B cell (primary cell): ENCODE data around the gene CYREN. TPM values are rescaled to one million over a fixed set of nuclear protein-coding genes. Genes with fewer than 3 reads are reported as not detected.

Experiments
- ATAC-seq: fragments of 200-7000 bp; cut with Tn5 transposase; one replicate; pipeline ENCODE4 v1.10.0; 2021; ENCODE audit warnings: low read depth, mild to moderate bottlenecking, moderate number of reproducible peaks, moderate library complexity
- CTCF ChIA-PET: fragments of 350-600 bp; sonication (Branson Sonifier 250); formaldehyde crosslinking; loops from one replicate; lab custom pipeline; 2021; ENCODE audit warnings: antibody characterized with exemption, inconsistent platforms; lab: Charles Lee
- POLR2A ChIA-PET: fragments of 350-600 bp; sonication (Branson Sonifier 250); formaldehyde crosslinking; loops from one replicate; lab custom pipeline; 2021; ENCODE audit warnings: antibody characterized with exemption; lab: Charles Lee
- DNase-seq: peaks from one replicate; pipeline ENCODE4 v3.0.0; 2013
- H2AFZ ChIP-seq: 2 replicates; pipeline ENCODE4 v1.6.1; 2012; ENCODE audit warnings: mild to moderate bottlenecking, low read depth, low read length; ENCODE audit not compliant: insufficient read depth, poor library complexity, severe bottlenecking
- H3K27ac ChIP-seq, 2 donors: 1 replicate in 1 of 2; 2 replicates in 1 of 2; pipeline ENCODE4 v1.5.1; 2012 to 2013; ENCODE audit warnings: low read length in 2 of 2, mild to moderate bottlenecking in 2 of 2, moderate library complexity in 1 of 2
- H3K27me3 ChIP-seq, 4 experiments: fragments of 200-600 bp in 1 of 4; sonication (generic) in 1 of 4; replicated peaks in 1 of 4; 1 replicate in 2 of 4; 2 replicates in 2 of 4; pipeline versions ENCODE4 v1.6.1 to v1.7.0; 2013 to 2016; ENCODE audit warnings: low read length in 3 of 4, mild to moderate bottlenecking in 2 of 4, mixed read lengths in 1 of 4, moderate library complexity in 1 of 4; ENCODE audit not compliant: insufficient read depth in 4 of 4, control insufficient read depth in 3 of 4; ENCODE audit errors: control extremely low read depth in 1 of 4
- H3K36me3 ChIP-seq, 2 experiments: replicated peaks in 1 of 2; 1 replicate in 1 of 2; 2 replicates in 1 of 2; pipeline versions ENCODE4 v1.6.1 to v1.7.1; 2013; ENCODE audit warnings: low read length in 1 of 2; ENCODE audit not compliant: insufficient read depth in 2 of 2, control insufficient read depth in 1 of 2; ENCODE audit errors: control extremely low read depth in 1 of 2, extremely low read depth in 1 of 2
- H3K4me1 ChIP-seq, 2 donors: fragments of 200-600 bp in 1 of 2; sonication (generic) in 1 of 2; 1 replicate in 1 of 2; 2 replicates in 1 of 2; pipeline versions ENCODE4 v1.5.1 to v1.6.1; 2013 to 2017; ENCODE audit warnings: low read length in 2 of 2; ENCODE audit not compliant: control insufficient read depth in 2 of 2, insufficient read depth in 2 of 2
- H3K4me2 ChIP-seq: replicated peaks from 2 replicates; pipeline ENCODE3; 2012; ENCODE audit warnings: mild to moderate bottlenecking, low read depth, low read length; ENCODE audit not compliant: poor library complexity, severe bottlenecking
- H3K4me3 ChIP-seq, 5 experiments: fragments of 200-600 bp in 1 of 5; sonication (generic) in 1 of 5; 1 replicate in 3 of 5; 2 replicates in 2 of 5; pipeline versions ENCODE4 v1.5.1 to v1.7.0; 2011 to 2016; ENCODE audit warnings: low read length in 4 of 5, mild to moderate bottlenecking in 4 of 5, low read depth in 2 of 5, control low read depth in 1 of 5, moderate library complexity in 1 of 5; ENCODE audit not compliant: insufficient read depth in 1 of 5; ENCODE audit errors: control extremely low read depth in 1 of 5, extremely low read depth in 1 of 5
- H3K79me2 ChIP-seq: fragments of 200-600 bp; sonication (generic); one replicate; pipeline ENCODE4 v1.6.0; 2016; ENCODE audit warnings: low read length; ENCODE audit not compliant: control insufficient read depth, insufficient read depth
- H3K9ac ChIP-seq: fragments of 200-600 bp; sonication (generic); 2 replicates; pipeline ENCODE4 v1.6.1; 2017; ENCODE audit warnings: mild to moderate bottlenecking, low read length, moderate library complexity
- H3K9me3 ChIP-seq, 3 donors: one replicate each; pipeline versions ENCODE4 v1.6.1 to v1.7.1; 2013; ENCODE audit warnings: low read length in 2 of 3; ENCODE audit not compliant: control insufficient read depth in 2 of 3, insufficient read depth in 1 of 3; ENCODE audit errors: control extremely low read depth in 1 of 3
- H4K20me1 ChIP-seq: 2 replicates; pipeline ENCODE4 v1.6.0; 2012; ENCODE audit warnings: mild to moderate bottlenecking, low read length; ENCODE audit not compliant: insufficient read depth, control insufficient read depth, poor library complexity, severe bottlenecking
- H3K27ac Mint-ChIP-seq: one replicate; pipeline ENCODE4 v1.8.0; 2021; ENCODE audit warnings: mixed read lengths
- H3K27me3 Mint-ChIP-seq: one replicate; pipeline ENCODE4 v1.8.0; 2021; ENCODE audit warnings: mixed read lengths
- H3K4me1 Mint-ChIP-seq: one replicate; pipeline ENCODE4 v1.8.0; 2021; ENCODE audit warnings: mixed read lengths
- H3K4me3 Mint-ChIP-seq: one replicate; pipeline ENCODE4 v1.8.0; 2021; ENCODE audit warnings: mixed read lengths
- H3K9me3 Mint-ChIP-seq: one replicate; pipeline ENCODE4 v1.8.0; 2022; ENCODE audit warnings: mixed read lengths; ENCODE audit not compliant: insufficient read depth
- CTCF ChIP-seq: fragments of 200-600 bp; IDR thresholded peaks from one replicate; pipeline ENCODE4 v1.8.0; 2022; ENCODE audit warnings: antibody characterized with exemption, mild to moderate bottlenecking
- EZH2 ChIP-seq: IDR thresholded peaks from 2 replicates; pipeline ENCODE4 v1.6.1; 2012; ENCODE audit warnings: borderline replicate concordance, low read depth, mild to moderate bottlenecking, moderate library complexity, low read length; ENCODE audit not compliant: insufficient read depth, poor library complexity, severe bottlenecking
- WGBS: methylation state at CpG from one replicate; pipeline ENCODE4 v1.1.5; 2013; ENCODE audit warnings: missing lambda C conversion rate; ENCODE audit not compliant: insufficient coverage; 5-methylcytosine and 5-hydroxymethylcytosine counted together
- intact Hi-C: fragments of 100-400 bp; cut with micrococcal nuclease; formaldehyde crosslinking; loops from one replicate; pipeline ENCODE4 v1.10.0; 2022
- polyA plus RNA-seq: library from polyadenylated mRNA; depleted of rRNA; stranded (reverse); fragments of >200 nt; gene quantifications from 2 replicates; pipeline ENCODE4 v1.2.3, GENCODE V29; 2012
- total RNA-seq, 2 donors: library from RNA; stranded (reverse); fragments of 120-200 nt in 1 of 2; gene quantifications; 1 replicate in 1 of 2; 2 replicates in 1 of 2; pipeline versions ENCODE4 v1.2.3 to v1.2.4, GENCODE V29; 2013 to 2022

The CYREN gene
- total and polyA plus RNA-seq, 2 donors (not counting 1 experiment from before 2014, with no cell fraction given), result 19.2 to 54.6 TPM

GRCh38 chr7:135195968-135196629 lies 25.6 kb upstream of the CYREN start:
- H3K27me3 Mint-ChIP-seq, result no peaks in the 10 kb centered on the region
- no peaks in the 10 kb centered on the region for H3K4me1 ChIP-seq
- peaks cover 2 to 86% of the 10 kb centered on the region in 2 experiments for H3K36me3 ChIP-seq
- no peak overlapping the region for H3K4me2 ChIP-seq
- ATAC-seq, result no peak
- H3K27ac Mint-ChIP-seq, result no peak overlapping the region
- intact Hi-C loops, result no loop called here
- H3K27me3 ChIP-seq, result no peaks in the 10 kb centered on the region
- no peak overlapping the region for H2AFZ ChIP-seq
- H4K20me1 ChIP-seq, result no peaks in the 10 kb centered on the region
- H3K4me1 Mint-ChIP-seq, result peaks cover 1% of the 10 kb centered on the region
- H3K79me2 ChIP-seq, result no peaks in the 10 kb centered on the region
- TF ChIP-seq CTCF (no peak), EZH2 (no peak)
- H3K4me3 Mint-ChIP-seq, result no peak overlapping the region
- DNase-seq, result no peak
- no peaks in the 10 kb centered on the region for H3K9me3 Mint-ChIP-seq
- no peaks in the 10 kb centered on the region for H3K9me3 ChIP-seq
- H3K4me3 ChIP-seq, result no peak overlapping the region
- H3K27ac ChIP-seq, result no peak overlapping the region
- WGBS, result 97% methylated on average over 14 of the region's 14 CpGs
- H3K9ac ChIP-seq, result no peak overlapping the region
- CTCF ChIA-PET, result no interaction called here
- POLR2A ChIA-PET, result interaction anchor here (1.1 kb wide), 1 partner anchor 15 kb away, joined by 3 read pairs; no protein-coding TSS in a partner anchor

GRCh38 chr7:135195156-135195555 lies 24.6 kb upstream of the CYREN start:
- H3K4me3 Mint-ChIP-seq, result no peak overlapping the region
- no peaks in the 10 kb centered on the region for H3K4me1 ChIP-seq
- POLR2A ChIA-PET, result no interaction called here
- no peak overlapping the region for H3K4me2 ChIP-seq
- DNase-seq (no peak), ATAC-seq (no peak)
- no peaks in the 10 kb centered on the region for H4K20me1 ChIP-seq
- TF ChIP-seq CTCF (no peak), EZH2 (no peak)
- no peaks in the 10 kb centered on the region for H3K27me3 ChIP-seq
- H3K27ac Mint-ChIP-seq, result no peak overlapping the region
- H3K27me3 Mint-ChIP-seq, result no peaks in the 10 kb centered on the region
- no peaks in the 10 kb centered on the region for H3K79me2 ChIP-seq
- no peaks in the 10 kb centered on the region for H3K9me3 ChIP-seq
- peaks cover 1% of the 10 kb centered on the region for H3K4me1 Mint-ChIP-seq
- no peaks in the 10 kb centered on the region for H3K9me3 Mint-ChIP-seq
- peaks cover 2 to 77% of the 10 kb centered on the region in 2 experiments for H3K36me3 ChIP-seq
- H2AFZ ChIP-seq, result no peak overlapping the region
- no CpG with 5 or more reads among the region's 4 CpGs for WGBS
- no peak overlapping the region for H3K4me3 ChIP-seq
- no peak overlapping the region for H3K27ac ChIP-seq
- H3K9ac ChIP-seq, result no peak overlapping the region
- CTCF ChIA-PET, result no interaction called here
- intact Hi-C loops, result no loop called here
